H9 (cell line): ENCODE measurements around the gene C10orf95. TPM values are rescaled to one million over a fixed set of nuclear protein-coding genes. Genes with fewer than 3 reads are reported as not detected.
A peak's percentile ranks its signal among the peaks of the same experiment; 100 is the strongest.

Experiments used
- DNase-seq: peaks from one replicate; pipeline ENCODE4 v3.0.0-alpha.2; 2017
- H2AFZ ChIP-seq: one replicate; pipeline ENCODE4 v1.6.1; 2013; ENCODE audit warnings: mild to moderate bottlenecking, low read length, control low read depth, moderate library complexity
- H2AK5ac ChIP-seq: 2 replicates; pipeline ENCODE4 v1.6.1; 2013; ENCODE audit warnings: low read length, control low read depth, mixed read lengths; ENCODE audit not compliant: insufficient read length
- H2BK120ac ChIP-seq: one replicate; pipeline ENCODE4 v1.6.1; 2013; ENCODE audit warnings: low read depth, mild to moderate bottlenecking, low read length, control low read depth, inconsistent platforms; ENCODE audit not compliant: poor library complexity, severe bottlenecking
- H2BK12ac ChIP-seq: 2 replicates; pipeline ENCODE4 v1.6.1; 2013; ENCODE audit warnings: low read length, control low read depth, mixed read lengths, low read depth; ENCODE audit not compliant: insufficient read length
- H2BK15ac ChIP-seq: 2 replicates; pipeline ENCODE4 v1.6.1; 2013; ENCODE audit warnings: low read depth, low read length, control low read depth
- H2BK20ac ChIP-seq: one replicate; pipeline ENCODE4 v1.6.1; 2013; ENCODE audit warnings: low read depth, mild to moderate bottlenecking, low read length, control low read depth, inconsistent platforms; ENCODE audit not compliant: poor library complexity, severe bottlenecking
- H2BK5ac ChIP-seq: 2 replicates; pipeline ENCODE4 v1.6.1; 2013; ENCODE audit warnings: low read length, control low read depth, mixed read lengths; ENCODE audit not compliant: insufficient read length
- H3K14ac ChIP-seq: 2 replicates; pipeline ENCODE4 v1.6.1; 2013; ENCODE audit warnings: low read length, control low read depth; ENCODE audit not compliant: insufficient read depth
- H3K18ac ChIP-seq: 2 replicates; pipeline ENCODE4 v1.6.1; 2013; ENCODE audit warnings: low read depth, mild to moderate bottlenecking, mixed read lengths, low read length, control low read depth; ENCODE audit not compliant: insufficient read length
- H3K23ac ChIP-seq: 2 replicates; pipeline ENCODE4 v1.6.1; 2013; ENCODE audit warnings: low read length, control low read depth, mixed read lengths, low read depth; ENCODE audit not compliant: insufficient read length
- H3K23me2 ChIP-seq: 2 replicates; pipeline ENCODE4 v1.6.1; 2013; ENCODE audit warnings: low read depth, mild to moderate bottlenecking, mixed read lengths, low read length, control low read depth; ENCODE audit not compliant: insufficient read length, poor library complexity, severe bottlenecking
- H3K27ac ChIP-seq: 2 replicates; pipeline ENCODE4 v1.5.1; 2013; ENCODE audit warnings: low read length, control low read depth, mixed read lengths, low read depth; ENCODE audit not compliant: insufficient read length
- H3K27me3 ChIP-seq: 2 replicates; pipeline ENCODE4 v1.6.1; 2013; ENCODE audit warnings: low read length, control low read depth, inconsistent platforms; ENCODE audit not compliant: insufficient read depth
- H3K4ac ChIP-seq: 2 replicates; pipeline ENCODE4 v1.6.1; 2013; ENCODE audit warnings: low read depth, mild to moderate bottlenecking, control low read depth, inconsistent platforms, low read length, moderate library complexity
- H3K4me1 ChIP-seq: 2 replicates; pipeline ENCODE4 v1.6.1; 2013; ENCODE audit warnings: low read length, control low read depth, inconsistent platforms; ENCODE audit not compliant: insufficient read depth
- H3K4me2 ChIP-seq: 2 replicates; pipeline ENCODE4 v1.6.1; 2013; ENCODE audit warnings: low read length, control low read depth, mixed read lengths; ENCODE audit not compliant: insufficient read length, insufficient read depth
- H3K56ac ChIP-seq: 2 replicates; pipeline ENCODE4 v1.6.1; 2013; ENCODE audit warnings: low read depth, mild to moderate bottlenecking, mixed read lengths, low read length, control low read depth; ENCODE audit not compliant: insufficient read length
- H3K79me1 ChIP-seq: 2 replicates; pipeline ENCODE4 v1.6.1; 2013; ENCODE audit warnings: low read depth, mild to moderate bottlenecking, moderate library complexity, low read length, control low read depth, inconsistent platforms; ENCODE audit not compliant: insufficient read depth, poor library complexity, severe bottlenecking
- H3K79me2 ChIP-seq: 2 replicates; pipeline ENCODE4 v1.6.1; 2013; ENCODE audit warnings: low read length, control low read depth, inconsistent platforms; ENCODE audit not compliant: insufficient read depth
- H3K9ac ChIP-seq: 2 replicates; pipeline ENCODE4 v1.6.1; 2013; ENCODE audit warnings: low read length, control low read depth, mixed read lengths; ENCODE audit not compliant: insufficient read length; ENCODE audit errors: extremely low read depth
- H3K9me3 ChIP-seq: one replicate; pipeline ENCODE4 v1.6.1; 2013; ENCODE audit warnings: low read depth, low read length, inconsistent platforms; ENCODE audit not compliant: control insufficient read depth
- H3T11ph ChIP-seq: one replicate; pipeline ENCODE4 v1.6.1; 2013; ENCODE audit warnings: mild to moderate bottlenecking, low read length, control low read depth, inconsistent platforms
- H4K20me1 ChIP-seq: one replicate; pipeline ENCODE4 v1.6.1; 2013; ENCODE audit not compliant: control insufficient read depth, insufficient read length, insufficient read depth
- H4K5ac ChIP-seq: 2 replicates; pipeline ENCODE4 v1.6.1; 2013; ENCODE audit warnings: low read depth, mild to moderate bottlenecking, mixed read lengths, low read length, control low read depth; ENCODE audit not compliant: insufficient read length
- H4K8ac ChIP-seq: replicated peaks from 2 replicates; pipeline ENCODE4 v1.6.1; 2013; ENCODE audit warnings: low read length, control low read depth, mixed read lengths, low read depth; ENCODE audit not compliant: insufficient read length
- H4K91ac ChIP-seq: 2 replicates; pipeline ENCODE4 v1.6.1; 2013; ENCODE audit warnings: low read depth, mild to moderate bottlenecking, moderate library complexity, mixed read lengths, low read length, control low read depth; ENCODE audit not compliant: insufficient read length
- H3K27ac Mint-ChIP-seq, 3 experiments: 2 replicates in 2 of 3; 3 replicates in 1 of 3; pipeline ENCODE4 v1.8.0; 2020 to 2021; ENCODE audit warnings: mixed read lengths in 3 of 3, mild to moderate bottlenecking in 1 of 3, moderate library complexity in 1 of 3
- H3K27me3 Mint-ChIP-seq: 2 replicates; pipeline ENCODE4 v1.8.0; 2021; ENCODE audit warnings: low read depth, mild to moderate bottlenecking, moderate library complexity, mixed read lengths
- H3K36me3 Mint-ChIP-seq, 3 experiments: 2 replicates in 2 of 3; 3 replicates in 1 of 3; pipeline ENCODE4 v1.8.0; 2020 to 2021; ENCODE audit warnings: low read depth in 3 of 3, mixed read lengths in 3 of 3; ENCODE audit not compliant: insufficient read depth in 1 of 3
- H3K4me1 Mint-ChIP-seq, 2 experiments: 2 replicates each; pipeline ENCODE4 v1.8.0; 2020; ENCODE audit warnings: mixed read lengths in 2 of 2
- H3K4me3 Mint-ChIP-seq, 2 experiments: 2 replicates in 1 of 2; 3 replicates in 1 of 2; pipeline ENCODE4 v1.8.0; 2020 to 2021; ENCODE audit warnings: mild to moderate bottlenecking in 2 of 2, mixed read lengths in 2 of 2, moderate library complexity in 1 of 2
- H3K9me3 Mint-ChIP-seq, 2 experiments: 2 replicates in 1 of 2; 3 replicates in 1 of 2; pipeline ENCODE4 v1.8.0; 2020; ENCODE audit warnings: mild to moderate bottlenecking in 2 of 2, mixed read lengths in 2 of 2, moderate library complexity in 1 of 2
- WGBS: extraction: QIAGEN DNeasy Blood & Tissue Kit; methylation state at CpG from one replicate; pipeline ENCODE4 v1.1.7; 2013; ENCODE audit warnings: missing lambda C conversion rate, low lambda C conversion rate, mixed read lengths; ENCODE audit not compliant: insufficient read length; ENCODE audit errors: extremely low coverage; 5-methylcytosine and 5-hydroxymethylcytosine counted together
- total RNA-seq: library from RNA; stranded (reverse); gene quantifications from 2 replicates; pipeline ENCODE4 v1.2.1, GENCODE V29; 2021
- TF ChIP-seq, protein P1 (sequence below): fragments of 200-600 bp; sonication (generic); conservative IDR thresholded peaks from 3 replicates; pipeline ENCODE4 v1.8.0; 2021; ENCODE audit warnings: antibody characterized with exemption, mild to moderate bottlenecking

Gene C10orf95
- total RNA-seq, 1 experiment from 2014 or later: not detected

GRCh38 chr10:102422545-102423129 lies 28.7 kb downstream of the C10orf95 start:
- Mint-ChIP-seq H3K27me3 (peaks cover 18% of the 10 kb centered on the region), H3K36me3 (peaks cover 6 to 17% (median 16%) of the 10 kb centered on the region in 3 experiments; a peak in 5 of 7 replicates), H3K4me3 (peak overlapping the region; percentile 92 to 97), H3K4me1 (peaks cover 16 to 24% of the 10 kb centered on the region in 2 experiments), H3K9me3 (no peaks in the 10 kb centered on the region; a peak in 1 of 5 replicates), H3K27ac (no peak overlapping the region)
- no peak overlapping the region for H4K5ac ChIP-seq
- no peaks in the 10 kb centered on the region for H3K79me1 ChIP-seq
- H3K79me2 ChIP-seq: no peaks in the 10 kb centered on the region
- H2BK20ac ChIP-seq: no peak overlapping the region
- H3K4me2 ChIP-seq: peak overlapping the region; percentile 74
- TF ChIP-seq, protein P1, sequence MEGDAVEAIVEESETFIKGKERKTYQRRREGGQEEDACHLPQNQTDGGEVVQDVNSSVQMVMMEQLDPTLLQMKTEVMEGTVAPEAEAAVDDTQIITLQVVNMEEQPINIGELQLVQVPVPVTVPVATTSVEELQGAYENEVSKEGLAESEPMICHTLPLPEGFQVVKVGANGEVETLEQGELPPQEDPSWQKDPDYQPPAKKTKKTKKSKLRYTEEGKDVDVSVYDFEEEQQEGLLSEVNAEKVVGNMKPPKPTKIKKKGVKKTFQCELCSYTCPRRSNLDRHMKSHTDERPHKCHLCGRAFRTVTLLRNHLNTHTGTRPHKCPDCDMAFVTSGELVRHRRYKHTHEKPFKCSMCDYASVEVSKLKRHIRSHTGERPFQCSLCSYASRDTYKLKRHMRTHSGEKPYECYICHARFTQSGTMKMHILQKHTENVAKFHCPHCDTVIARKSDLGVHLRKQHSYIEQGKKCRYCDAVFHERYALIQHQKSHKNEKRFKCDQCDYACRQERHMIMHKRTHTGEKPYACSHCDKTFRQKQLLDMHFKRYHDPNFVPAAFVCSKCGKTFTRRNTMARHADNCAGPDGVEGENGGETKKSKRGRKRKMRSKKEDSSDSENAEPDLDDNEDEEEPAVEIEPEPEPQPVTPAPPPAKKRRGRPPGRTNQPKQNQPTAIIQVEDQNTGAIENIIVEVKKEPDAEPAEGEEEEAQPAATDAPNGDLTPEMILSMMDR: peak; percentile 81
- no peak overlapping the region for H4K8ac ChIP-seq
- no CpG with 5 or more reads among the region's 28 CpGs for WGBS
- no peak overlapping the region for H3K23ac ChIP-seq
- no peak overlapping the region for H3K14ac ChIP-seq
- no peak overlapping the region for H2BK5ac ChIP-seq
- no peaks in the 10 kb centered on the region for H4K20me1 ChIP-seq
- no peak overlapping the region for H2BK12ac ChIP-seq
- H2BK120ac ChIP-seq: no peak overlapping the region
- peaks cover 35% of the 10 kb centered on the region for H3K23me2 ChIP-seq
- H3K9me3 ChIP-seq: no peaks in the 10 kb centered on the region
- H3T11ph ChIP-seq: no peak overlapping the region
- H3K4me1 ChIP-seq: peaks cover 2% of the 10 kb centered on the region; the same call in 1 of the 2 replicates
- H3K27me3 ChIP-seq: no peaks in the 10 kb centered on the region
- no peak overlapping the region for H3K9ac ChIP-seq
- no peak overlapping the region for H3K56ac ChIP-seq
- peak; percentile 90 for DNase-seq
- H2AK5ac ChIP-seq: no peak overlapping the region
- no peak overlapping the region for H2AFZ ChIP-seq
- no peak overlapping the region for H4K91ac ChIP-seq
- no peak overlapping the region for H2BK15ac ChIP-seq
- no peak overlapping the region for H3K18ac ChIP-seq
- no peak overlapping the region for H3K27ac ChIP-seq
- H3K4ac ChIP-seq: no peak overlapping the region
